HK-2 (cell line): ENCODE measurements around the gene RBM28.

ENCODE experiments used
- DNase-seq: peaks from one replicate; pipeline ENCODE4 v3.0.0-alpha.2; 2018; ENCODE audit not compliant: unreplicated experiment

Gene RBM28

DNA sequence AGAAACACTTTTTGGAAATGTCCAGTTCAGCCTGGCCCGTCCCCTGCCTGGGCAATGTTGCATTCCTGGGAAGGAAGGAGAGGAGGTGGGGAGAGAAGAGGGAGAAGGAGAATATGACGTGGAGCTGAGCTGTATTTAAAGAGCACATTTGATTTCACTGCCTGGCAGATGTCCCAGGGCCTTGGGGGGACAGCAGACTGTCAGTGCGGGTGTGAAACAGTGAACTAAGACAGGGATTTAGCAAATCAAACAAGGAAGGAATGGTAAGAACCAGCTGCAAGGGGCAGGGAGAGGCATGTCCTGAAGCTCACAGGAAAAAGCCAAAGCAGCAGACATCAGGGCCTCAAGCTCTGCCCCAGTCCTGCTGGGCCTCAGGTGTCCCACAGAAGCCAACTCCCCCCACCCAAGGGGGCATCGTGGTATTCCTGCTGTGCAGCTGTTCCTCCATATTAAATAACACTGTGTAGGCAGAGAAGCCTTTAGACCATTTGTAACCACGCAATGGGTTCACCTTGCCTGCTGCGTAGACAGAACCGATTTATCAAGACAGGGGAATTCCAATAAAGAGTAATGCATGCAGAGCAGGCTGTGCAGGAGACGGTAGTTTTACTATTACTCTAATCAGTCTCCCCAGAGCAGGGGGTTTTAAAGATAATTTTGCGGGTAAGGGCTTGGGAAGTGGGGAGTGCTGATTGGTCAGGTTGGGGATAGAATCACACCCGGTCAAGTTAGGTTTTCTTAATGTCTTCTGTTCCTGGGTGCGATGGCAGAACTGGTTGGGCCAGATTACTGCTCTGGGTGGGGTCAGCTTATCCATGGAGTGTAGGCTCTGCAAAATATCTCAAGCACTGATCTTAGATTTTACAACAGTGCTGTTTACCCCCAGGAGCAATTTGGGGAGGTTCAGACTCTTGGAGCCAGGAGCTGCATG is 84.3 kb downstream of the RBM28 start:
- no peak for DNase-seq

- DNase-seq, result no peak
Observed at GRCh38 chr7:128257458-128257857, 86.2 kb downstream of the RBM28 start.

GRCh38 chr7:128255271-128255670 is 88.4 kb downstream of the RBM28 start:
- no peak for DNase-seq

DNA sequence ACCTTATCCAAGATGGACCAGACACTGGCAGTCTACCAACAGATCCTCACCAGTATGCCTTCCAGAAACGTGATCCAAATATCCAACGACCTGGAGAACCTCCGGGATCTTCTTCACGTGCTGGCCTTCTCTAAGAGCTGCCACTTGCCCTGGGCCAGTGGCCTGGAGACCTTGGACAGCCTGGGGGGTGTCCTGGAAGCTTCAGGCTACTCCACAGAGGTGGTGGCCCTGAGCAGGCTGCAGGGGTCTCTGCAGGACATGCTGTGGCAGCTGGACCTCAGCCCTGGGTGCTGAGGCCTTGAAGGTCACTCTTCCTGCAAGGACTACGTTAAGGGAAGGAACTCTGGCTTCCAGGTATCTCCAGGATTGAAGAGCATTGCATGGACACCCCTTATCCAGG is 89.2 kb downstream of the RBM28 start:
- DNase-seq, result no peak

DNA sequence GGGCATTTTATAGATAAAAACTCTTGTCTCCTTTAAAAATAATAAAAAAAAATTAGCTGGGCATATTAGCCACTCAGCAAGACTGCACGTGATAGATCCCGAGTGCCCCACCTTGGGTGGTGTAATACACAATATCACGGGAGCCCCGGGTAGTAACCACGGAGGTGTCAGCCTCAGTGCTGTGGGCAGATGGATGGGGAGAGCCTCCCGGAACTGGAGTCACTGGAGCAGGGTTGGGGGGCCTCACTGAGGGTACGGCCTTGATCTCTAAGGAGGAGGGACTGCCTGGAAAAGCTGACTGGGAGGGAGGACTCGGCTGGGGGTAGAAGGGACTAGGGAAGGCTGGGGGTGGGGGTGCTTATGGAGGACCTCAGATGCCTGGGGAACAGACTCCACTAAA is 90.0 kb downstream of the RBM28 start:
- no peak for DNase-seq

DNA sequence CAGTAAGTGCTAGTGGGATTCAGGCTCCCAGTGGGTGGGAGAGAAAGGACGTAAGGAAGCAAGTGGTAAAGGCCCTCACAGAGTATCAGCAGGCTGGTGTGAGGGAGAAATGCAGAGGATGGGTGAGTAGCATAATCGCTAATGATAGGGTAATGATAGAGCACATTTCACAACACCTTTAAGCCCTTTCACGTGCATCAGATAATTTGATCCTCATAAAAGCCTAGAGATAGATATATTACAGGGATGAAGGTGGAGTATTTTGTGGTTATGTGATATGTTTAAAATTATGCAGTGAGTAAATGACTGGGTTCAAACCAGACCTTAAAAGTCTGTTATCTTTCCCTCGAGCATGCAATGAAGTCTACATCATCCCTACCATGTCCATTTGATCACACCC is 92.4 kb downstream of the RBM28 start:
- DNase-seq, result no peak
